KG1 (cell line): ENCODE results near the gene TRPM6.

Source experiments
- DNase-seq: peaks from one replicate; lab custom pipeline; 2025; lab: John Stamatoyannopoulos, UW

Gene TRPM6

DNA sequence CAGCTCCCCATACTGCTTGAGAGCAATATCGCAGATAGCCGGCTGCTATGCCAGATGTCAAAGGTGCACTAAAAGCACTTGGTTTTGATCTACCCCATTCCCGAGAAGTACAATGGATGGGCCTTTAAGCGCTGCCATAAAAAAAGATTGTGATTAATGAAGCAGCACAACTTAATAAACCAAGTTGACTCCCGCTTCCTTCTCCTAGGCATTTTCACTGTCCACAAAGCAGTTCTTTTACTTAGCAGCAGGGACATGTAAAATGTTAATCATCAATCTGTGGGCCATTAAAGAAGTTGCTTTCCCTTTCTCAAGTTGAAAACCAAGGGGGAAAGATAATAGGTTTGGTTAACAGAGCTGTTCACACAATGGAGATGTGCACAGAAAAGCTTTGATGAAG, 176.4 kb downstream of the TRPM6 start:
- no peak for DNase-seq

GRCh38 chr9:74697535-74697934, 190.2 kb downstream of the TRPM6 start:
- DNase-seq: no peak

- no peak for DNase-seq
Measured at GRCh38 chr9:74696520-74696919, 191.2 kb downstream of the TRPM6 start.

GRCh38 chr9:74691058-74691457, 196.7 kb downstream of the TRPM6 start:
- DNase-seq: no peak

DNA sequence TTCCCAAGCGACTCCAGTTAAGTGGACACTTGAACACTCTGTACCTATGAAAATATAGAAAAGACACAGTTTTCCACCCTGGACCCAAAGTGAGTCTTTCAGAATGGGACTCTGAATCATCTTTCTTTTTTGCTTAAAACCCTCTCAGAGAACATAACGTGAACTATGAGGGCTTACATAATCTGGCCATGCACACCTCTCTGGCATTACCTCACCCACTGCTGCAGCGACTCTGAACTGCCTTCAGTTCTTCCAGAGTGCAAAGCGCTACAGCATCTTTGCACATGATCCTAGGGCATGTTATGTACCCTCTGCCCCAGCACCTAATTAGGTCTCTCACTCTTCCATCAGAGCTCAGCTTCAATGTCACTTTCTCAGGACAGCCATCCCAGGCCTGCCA, 204.4 kb downstream of the TRPM6 start:
- no peak for DNase-seq

GRCh38 chr9:74681906-74682305, 205.8 kb downstream of the TRPM6 start:
- DNase-seq: no peak

- no peak for DNase-seq
Measured at GRCh38 chr9:74674077-74674476, 213.6 kb downstream of the TRPM6 start.
